Endodermal cell (in vitro differentiated cells): ENCODE data around the gene TNFRSF25. TPM values are rescaled to one million over a fixed set of nuclear protein-coding genes. Genes with fewer than 3 reads are reported as not detected.
"Not testable (repeated sequence)": the region's sequence is repeated elsewhere in the genome, so short reads cannot be mapped to it uniquely, and the experiment has no call there.

Experiments
- DNase-seq: peaks from one replicate; pipeline ENCODE4 v3.0.0-alpha.2; 2017
- H3K27ac ChIP-seq: 2 replicates; pipeline ENCODE4 v1.5.1; 2013; ENCODE audit warnings: mild to moderate bottlenecking, low read depth, low read length, moderate library complexity
- H3K27me3 ChIP-seq: 2 replicates; pipeline ENCODE4 v1.6.1; 2013; ENCODE audit warnings: mild to moderate bottlenecking, low read length, moderate library complexity; ENCODE audit not compliant: insufficient read depth, control insufficient read depth, poor library complexity, severe bottlenecking
- H3K36me3 ChIP-seq: 2 replicates; pipeline ENCODE4 v1.7.0; 2013; ENCODE audit warnings: mild to moderate bottlenecking, low read length, moderate library complexity; ENCODE audit not compliant: control insufficient read depth, insufficient read depth
- H3K4me1 ChIP-seq: one replicate; pipeline ENCODE4 v1.7.0; 2013; ENCODE audit warnings: low read length; ENCODE audit not compliant: control insufficient read depth, insufficient read depth
- H3K4me3 ChIP-seq: 2 replicates; pipeline ENCODE4 v1.5.1; 2013; ENCODE audit warnings: mild to moderate bottlenecking, low read length, moderate library complexity
- H3K9ac ChIP-seq: 2 replicates; pipeline ENCODE4 v1.6.1; 2013; ENCODE audit warnings: mild to moderate bottlenecking, low read length, moderate library complexity; ENCODE audit not compliant: poor library complexity, severe bottlenecking; ENCODE audit errors: extremely low read depth
- H3K9me3 ChIP-seq: 2 replicates; pipeline ENCODE4 v1.6.1; 2013; ENCODE audit warnings: mild to moderate bottlenecking, low read length, moderate library complexity; ENCODE audit not compliant: control insufficient read depth
- H3K27ac Mint-ChIP-seq: 2 replicates; pipeline ENCODE4 v1.8.0; 2020; ENCODE audit warnings: mixed read lengths
- H3K27me3 Mint-ChIP-seq: 2 replicates; pipeline ENCODE4 v1.8.0; 2021; ENCODE audit warnings: mild to moderate bottlenecking, mixed read lengths; ENCODE audit not compliant: insufficient read depth
- H3K36me3 Mint-ChIP-seq: 2 replicates; pipeline ENCODE4 v1.8.0; 2020; ENCODE audit warnings: low read depth, mixed read lengths
- H3K4me1 Mint-ChIP-seq: 2 replicates; pipeline ENCODE4 v1.8.0; 2020; ENCODE audit warnings: mixed read lengths
- H3K4me3 Mint-ChIP-seq: 2 replicates; pipeline ENCODE4 v1.8.0; 2020; ENCODE audit warnings: mild to moderate bottlenecking, moderate library complexity, mixed read lengths
- H3K9me3 Mint-ChIP-seq: 2 replicates; pipeline ENCODE4 v1.8.0; 2020; ENCODE audit warnings: mild to moderate bottlenecking, mixed read lengths
- CTCF ChIP-seq: fragments of 200-600 bp; sonication (generic); conservative IDR thresholded peaks from 2 replicates; pipeline ENCODE4 v1.5.0; 2021; ENCODE audit warnings: antibody characterized with exemption, mild to moderate bottlenecking
- WGBS, 2 experiments: methylation state at CpG; one replicate each; pipeline versions ENCODE4 v1.1.5 to v1.1.7; 2013; ENCODE audit warnings: missing lambda C conversion rate in 2 of 2, mixed read lengths in 1 of 2; ENCODE audit not compliant: insufficient coverage in 1 of 2, insufficient read length in 1 of 2; 5-methylcytosine and 5-hydroxymethylcytosine counted together
- total RNA-seq, 2 donors: library from RNA; stranded (reverse); fragmentation: NEBNext Ultra II Directional in 1 of 2; extraction: Animal tissue kit (Norgen Biotek cat#: 25700) in 1 of 2; gene quantifications; 2 replicates in 1 of 2; 3 replicates in 1 of 2; pipeline ENCODE4 v1.2.1, GENCODE V29; 2021

Gene TNFRSF25
- total RNA-seq, 2 donors from 2014 or later, result 25.9 to 26.9 TPM

GRCh38 chr1:6454856-6455751 is 10.9 kb downstream of the TNFRSF25 start:
- Mint-ChIP-seq H3K27ac (no peak overlapping the region), H3K9me3 (no peaks in the 10 kb centered on the region), H3K4me3 (no peak overlapping the region), H3K36me3 (no peaks in the 10 kb centered on the region), H3K4me1 (no peaks in the 10 kb centered on the region), H3K27me3 (peaks cover 48% of the 10 kb centered on the region)
- H3K9ac ChIP-seq, result no peak overlapping the region
- no peaks in the 10 kb centered on the region for H3K9me3 ChIP-seq
- H3K27me3 ChIP-seq, result peaks cover 67% of the 10 kb centered on the region
- peak; percentile 89 for DNase-seq
- H3K36me3 ChIP-seq, result no peaks in the 10 kb centered on the region
- H3K27ac ChIP-seq, result no peak overlapping the region
- H3K4me1 ChIP-seq, result no peaks in the 10 kb centered on the region
- TF ChIP-seq CTCF, result peak; percentile 65
- 21 to 47% methylated on average over 24 to 115 of the region's 115 CpGs for WGBS, 2 experiments
- H3K4me3 ChIP-seq, result no peak overlapping the region

- H3K4me3 Mint-ChIP-seq, H3K9ac ChIP-seq, H3K9me3 ChIP-seq, H3K9me3 Mint-ChIP-seq, H3K4me1 ChIP-seq, H3K36me3 ChIP-seq, H3K36me3 Mint-ChIP-seq, H3K27ac Mint-ChIP-seq, DNase-seq, H3K4me1 Mint-ChIP-seq, H3K27ac ChIP-seq, H3K4me3 ChIP-seq: not testable (repeated sequence)
- peaks cover 76% of the 10 kb centered on the region for H3K27me3 ChIP-seq
- WGBS, 2 experiments, result 32 to 72% methylated on average over 16 to 85 of the region's 85 CpGs
- peaks cover 55% of the 10 kb centered on the region for H3K27me3 Mint-ChIP-seq
Observed at GRCh38 chr1:6453895-6454855, 11.8 kb downstream of the TNFRSF25 start.

GRCh38 chr1:6450943-6451373 is 15.0 kb downstream of the TNFRSF25 start:
- Mint-ChIP-seq H3K27me3 (peaks cover 55% of the 10 kb centered on the region), H3K4me3 (no peak overlapping the region), H3K27ac (no peak overlapping the region), H3K36me3 (no peaks in the 10 kb centered on the region), H3K4me1 (no peaks in the 10 kb centered on the region), H3K9me3 (no peaks in the 10 kb centered on the region)
- H3K9ac ChIP-seq, result no peak overlapping the region
- H3K27ac ChIP-seq, result no peak overlapping the region
- no peak for TF ChIP-seq CTCF
- no peaks in the 10 kb centered on the region for H3K4me1 ChIP-seq
- no peak overlapping the region for H3K4me3 ChIP-seq
- 87 to 88% methylated on average over 3 to 6 of the region's 6 CpGs for WGBS, 2 experiments
- no peaks in the 10 kb centered on the region for H3K9me3 ChIP-seq
- H3K36me3 ChIP-seq, result no peaks in the 10 kb centered on the region
- H3K27me3 ChIP-seq, result peaks cover 87% of the 10 kb centered on the region
- DNase-seq, result no peak

GRCh38 chr1:6450486-6450885 is 15.5 kb downstream of the TNFRSF25 start:
- peaks cover 82% of the 10 kb centered on the region for H3K27me3 ChIP-seq
- H3K9me3 Mint-ChIP-seq, result not testable (repeated sequence)

More at GRCh38 chr1:6450486-6450885, 15.5 kb downstream of the TNFRSF25 start:
- WGBS, 2 experiments, result 68 to 86% methylated on average over 2 to 10 of the region's 10 CpGs
- not testable (repeated sequence) for DNase-seq, H3K36me3 Mint-ChIP-seq, H3K4me1 Mint-ChIP-seq, H3K4me3 ChIP-seq, H3K9ac ChIP-seq, H3K27ac ChIP-seq, H3K36me3 ChIP-seq, H3K4me1 ChIP-seq, H3K9me3 ChIP-seq, H3K27ac Mint-ChIP-seq, H3K4me3 Mint-ChIP-seq
- H3K27me3 Mint-ChIP-seq, result peaks cover 51% of the 10 kb centered on the region
